Pons (tissue), 1 donor: Measurements from ENCODE around the gene ADAM21.
"Not testable (repeated sequence)": the region's sequence is repeated elsewhere in the genome, so short reads cannot be mapped to it uniquely, and the experiment has no call there.

ENCODE experiments used
- DNase-seq: peaks from one replicate; pipeline ENCODE4 v3.0.0-alpha.2; 2016; ENCODE audit warnings: low spot score

Gene ADAM21

DNA sequence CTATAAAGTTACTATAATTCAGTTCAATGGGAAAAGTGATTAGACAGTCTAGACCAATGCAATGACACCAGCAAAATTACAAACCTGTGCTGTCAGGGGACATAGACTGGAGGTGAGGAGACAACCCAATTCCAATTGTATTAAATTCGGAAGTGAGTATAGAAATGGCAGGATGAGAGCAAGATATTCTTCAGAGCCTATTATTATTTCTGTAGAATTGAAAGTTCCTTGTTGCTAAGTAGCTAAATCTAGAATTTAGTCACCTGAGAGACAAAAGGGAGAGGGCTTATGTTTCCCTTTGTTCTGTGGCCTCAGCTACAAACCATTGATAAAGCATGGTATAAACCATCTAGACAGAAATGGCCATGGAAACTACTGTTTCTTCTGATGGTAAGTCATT lies at the start of gene ADAM21:
TSS of gene ADAM21 (plus strand) at position 301 of the 400 bp plus-strand sequence. CDS start 5,326 bp downstream, outside the sequence.
- DNase-seq = no peak

DNA sequence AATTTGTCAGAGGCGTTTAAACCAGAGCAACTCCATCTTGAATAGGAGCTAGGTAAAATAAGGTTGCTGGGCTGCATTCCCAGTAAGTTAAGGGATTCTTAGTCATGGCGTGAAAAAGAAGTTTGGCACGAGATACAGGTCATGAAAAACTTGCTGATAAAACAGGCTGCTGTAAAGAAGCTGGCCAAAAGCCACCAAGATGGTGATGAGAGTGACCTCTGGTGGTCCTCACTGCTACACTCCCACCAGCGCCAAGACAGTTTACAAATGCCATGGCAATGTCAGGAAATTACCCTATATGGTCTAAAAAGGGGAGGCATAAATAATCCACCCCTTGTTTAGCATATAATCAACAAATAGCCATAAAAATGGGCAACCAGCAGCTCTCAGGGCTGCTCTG lies 48.6 kb upstream of the ADAM21 start:
- not testable (repeated sequence) for DNase-seq

DNA sequence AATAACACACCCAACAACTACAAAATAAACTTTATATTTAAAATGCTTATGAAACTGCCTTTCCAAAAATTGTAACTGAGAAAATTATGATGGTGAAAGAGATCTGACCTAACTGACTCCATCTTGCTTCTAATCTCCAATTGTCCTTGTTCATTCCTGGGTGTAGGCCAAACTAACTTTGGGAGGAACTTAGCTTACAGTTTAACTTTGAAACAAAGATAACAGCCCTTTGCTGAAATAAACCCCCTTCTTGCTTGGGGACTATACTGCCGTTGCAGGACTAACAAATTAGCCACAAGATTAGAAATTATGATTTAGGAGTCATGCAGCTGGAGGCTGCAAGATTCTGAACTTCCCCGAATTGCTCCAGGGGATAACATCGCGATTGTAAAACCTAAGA lies 45.8 kb upstream of the ADAM21 start:
- DNase-seq = not testable (repeated sequence)

DNA sequence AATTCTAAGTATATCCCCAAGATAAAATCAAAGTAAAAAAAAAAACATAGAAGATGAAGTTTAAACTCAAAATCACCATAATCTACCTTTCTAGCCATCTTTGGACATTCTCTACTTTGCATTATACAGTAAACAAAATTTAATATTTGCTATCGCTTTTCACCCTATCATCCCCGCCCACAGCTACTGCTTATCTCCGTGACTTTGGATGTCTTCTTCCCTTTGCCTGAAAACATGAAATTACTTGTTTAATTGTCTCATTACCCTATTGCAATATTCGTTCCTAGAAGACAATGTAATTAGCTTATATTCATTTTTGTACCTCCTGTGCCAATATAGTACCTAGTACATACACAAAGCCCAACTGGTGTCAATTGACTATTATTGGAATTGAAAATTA lies 44.4 kb upstream of the ADAM21 start:
- DNase-seq = no peak

DNA sequence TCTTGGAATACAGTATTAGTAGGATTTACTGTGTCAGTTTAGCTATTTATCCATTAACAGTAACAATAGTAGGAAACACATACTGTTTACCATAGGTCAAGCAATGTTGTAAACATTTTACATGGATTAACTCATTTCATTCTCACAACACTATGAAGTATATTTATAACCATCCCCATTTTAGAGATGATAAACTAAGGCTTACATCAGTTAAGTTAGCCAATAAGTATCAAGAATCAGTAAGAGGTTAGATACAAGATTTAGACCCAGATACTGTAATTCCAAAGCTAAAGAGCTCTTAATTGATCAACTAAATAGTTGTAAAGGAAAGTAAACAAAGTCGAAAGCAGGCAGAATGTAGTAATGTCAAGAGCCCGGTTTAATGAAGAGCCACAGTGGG lies 36.2 kb upstream of the ADAM21 start:
- DNase-seq = no peak

DNA sequence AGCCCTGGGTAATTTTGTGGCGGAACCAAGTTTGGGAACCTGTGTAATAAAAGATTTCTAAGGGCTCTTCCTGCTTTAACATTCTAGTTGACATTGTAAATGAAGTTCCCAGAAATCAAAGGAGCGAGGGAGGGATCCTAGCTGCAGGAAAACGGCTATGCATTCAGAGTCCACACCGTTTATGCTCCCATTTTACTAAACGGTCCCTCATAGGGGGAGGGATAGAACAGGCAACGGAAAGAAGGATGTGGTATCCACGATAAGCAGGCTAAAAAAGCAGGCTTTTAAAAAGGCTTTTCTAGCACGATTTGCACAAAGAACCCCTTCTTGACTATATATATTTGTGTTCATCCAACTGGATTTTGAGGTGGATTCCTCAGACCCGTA lies 35.6 kb upstream of the ADAM21 start:
- DNase-seq = peak; percentile 8

DNA sequence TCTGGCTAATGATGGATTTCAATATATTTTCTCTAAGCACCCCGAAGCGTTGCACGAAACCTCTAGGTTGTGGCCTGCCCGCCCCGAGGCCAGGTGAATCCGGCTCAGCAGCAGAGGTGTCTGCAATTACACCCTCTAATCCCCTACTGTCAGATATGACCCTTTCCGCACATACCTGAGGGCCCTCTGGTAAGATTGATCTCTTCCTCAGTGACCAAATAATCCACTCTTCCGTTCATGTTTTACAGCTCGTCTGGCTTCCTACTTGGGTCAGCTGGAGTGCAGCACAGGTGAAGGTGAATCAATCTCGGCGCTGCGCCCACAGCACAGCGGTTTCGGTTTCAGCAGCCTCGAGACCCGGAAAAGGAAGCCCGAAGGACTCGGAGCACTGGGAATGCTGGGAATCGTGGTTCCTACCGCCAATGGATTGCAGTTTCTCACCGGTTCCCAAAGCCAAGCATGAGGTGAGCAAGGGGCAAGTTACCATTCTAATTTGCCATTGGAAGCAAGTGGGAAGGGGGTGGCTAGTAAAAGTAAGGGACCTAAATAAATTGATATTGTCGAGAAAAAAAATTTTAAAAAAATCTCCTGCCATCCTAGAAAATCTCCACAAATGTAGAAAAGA lies 35.1 kb upstream of the ADAM21 start, which contains the start of gene SYNJ2BP:
TSS of gene SYNJ2BP (minus strand) at position 366 of the 625 bp plus-strand sequence. CDS start at position 239, 127 bp downstream.
- peak; percentile 59 for DNase-seq

DNA sequence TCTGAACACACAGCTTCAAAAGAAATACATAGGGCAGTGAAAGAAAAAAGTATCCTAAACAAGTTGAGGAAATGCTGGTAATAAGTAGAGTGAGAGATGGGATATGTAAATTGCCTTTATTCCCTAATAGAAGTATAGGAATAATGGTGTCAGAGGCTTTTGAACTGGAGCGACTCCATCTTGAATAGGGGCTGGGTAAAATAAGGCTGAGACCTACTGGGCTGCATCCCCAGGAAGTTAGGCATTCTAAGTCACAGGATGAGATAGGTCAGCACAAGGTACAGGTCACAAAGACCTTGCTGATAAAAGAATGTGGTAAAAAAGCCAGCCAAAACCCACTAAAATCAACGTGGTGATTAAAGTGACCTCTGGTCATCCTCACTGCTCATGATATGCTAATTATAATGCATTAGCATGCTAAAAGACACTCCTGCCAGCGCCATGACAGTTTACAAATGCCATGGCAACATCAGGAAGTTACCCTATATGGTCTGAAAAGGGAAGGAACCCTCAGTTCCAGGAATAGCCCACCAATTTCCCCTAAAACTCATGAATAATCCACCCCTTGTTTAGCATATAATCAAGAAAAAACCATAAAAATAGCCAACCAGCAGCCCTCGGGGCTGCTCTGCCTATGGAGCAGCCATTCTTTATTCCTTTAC lies 32.6 kb upstream of the ADAM21 start:
- DNase-seq = not testable (repeated sequence)

DNA sequence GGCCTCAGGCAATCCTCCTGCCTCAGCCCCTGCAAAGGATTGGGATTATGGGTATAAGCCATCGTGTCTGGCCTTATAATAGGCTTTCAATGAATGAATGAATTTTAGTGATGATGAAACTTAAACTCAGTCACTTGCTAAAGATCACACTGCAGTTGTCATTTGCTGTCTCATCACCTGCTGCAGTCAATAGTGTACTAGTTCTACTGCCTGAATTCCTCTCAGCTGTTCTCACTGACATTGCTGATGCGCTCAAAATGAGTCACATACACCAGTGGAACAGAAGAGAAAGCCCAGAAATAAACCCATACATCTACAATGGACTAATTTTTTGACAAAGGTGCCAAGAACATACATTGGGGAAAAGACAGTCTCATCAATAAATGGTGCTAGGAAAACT lies 29.4 kb upstream of the ADAM21 start:
- DNase-seq = no peak

DNA sequence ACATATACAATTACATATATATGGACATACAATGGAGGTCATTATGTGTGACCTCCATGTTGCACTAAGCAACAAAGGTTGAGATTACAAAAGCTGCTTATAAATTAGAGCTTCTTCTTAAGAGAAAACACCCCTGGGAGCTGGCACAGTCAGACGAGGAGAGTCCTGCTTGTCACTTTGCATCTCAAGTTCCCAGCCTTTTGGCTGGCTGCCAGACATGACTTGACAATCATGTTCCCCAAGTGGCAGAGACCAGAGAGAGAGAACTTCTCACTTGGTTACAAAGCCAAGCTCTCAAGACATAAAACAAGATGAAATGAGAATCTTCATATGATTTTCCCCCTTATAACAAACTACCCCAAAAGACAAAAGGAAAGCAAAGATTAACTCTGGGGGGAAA lies 26.6 kb upstream of the ADAM21 start:
- no peak for DNase-seq

DNA sequence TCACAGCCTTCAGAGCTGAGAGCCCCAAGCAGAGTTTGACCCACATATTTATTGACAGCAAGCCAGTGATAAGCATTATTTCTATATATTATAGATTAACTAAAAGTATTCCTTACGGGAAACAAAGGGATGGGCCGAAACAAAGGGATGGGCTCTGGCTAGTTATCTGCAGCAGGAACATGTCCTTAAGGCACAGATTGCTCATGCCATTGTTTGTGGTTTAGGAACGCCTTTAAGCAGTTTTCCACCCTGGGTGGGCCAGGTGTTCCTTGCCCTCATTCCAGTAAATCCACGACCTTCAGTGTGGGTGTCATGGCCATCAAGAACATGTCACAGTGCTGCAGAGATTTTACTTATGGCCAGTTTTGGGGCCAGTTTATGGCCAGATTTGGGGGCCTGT lies 25.4 kb upstream of the ADAM21 start:
- not testable (repeated sequence) for DNase-seq

DNA sequence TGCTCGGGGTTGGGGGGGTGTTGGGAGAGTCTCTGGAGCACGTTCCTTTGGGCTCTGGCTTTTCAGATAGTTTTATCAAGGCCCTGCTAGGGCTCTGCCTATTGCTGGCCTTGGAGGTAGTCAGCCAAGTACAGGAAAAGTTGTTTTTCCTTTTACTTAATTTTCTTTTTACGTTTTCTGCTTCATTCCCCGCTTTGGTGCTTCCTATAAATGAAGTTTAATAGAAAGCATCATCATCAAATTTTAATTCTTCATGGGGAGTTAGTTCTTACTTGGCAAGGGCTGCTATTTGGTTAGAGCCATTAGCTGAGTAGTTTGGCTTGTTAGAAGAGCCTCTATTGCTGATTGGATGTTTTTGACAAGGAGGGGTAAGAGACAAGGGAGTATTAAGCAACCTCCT lies 15.1 kb upstream of the ADAM21 start:
- no peak for DNase-seq

DNA sequence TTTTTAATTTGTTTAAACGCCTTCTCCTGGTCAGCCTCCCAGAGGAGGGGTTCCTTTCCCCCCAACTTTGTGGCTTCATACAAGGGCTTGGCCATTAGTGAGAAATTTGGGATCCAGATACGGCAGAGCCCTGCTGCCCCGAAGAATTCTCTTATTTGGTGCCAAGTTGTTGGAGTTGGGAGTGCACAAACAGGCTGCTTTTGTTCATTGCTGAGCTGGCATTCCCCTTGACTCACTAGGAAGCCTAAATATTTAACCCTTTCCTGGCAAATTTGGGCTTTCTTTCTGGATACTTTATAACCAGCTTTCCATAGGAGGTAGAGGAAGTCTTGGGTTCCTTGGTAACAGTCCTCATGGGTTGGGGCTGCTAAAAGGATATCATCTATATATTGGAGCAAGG lies 10.3 kb upstream of the ADAM21 start:
- DNase-seq = no peak

DNA sequence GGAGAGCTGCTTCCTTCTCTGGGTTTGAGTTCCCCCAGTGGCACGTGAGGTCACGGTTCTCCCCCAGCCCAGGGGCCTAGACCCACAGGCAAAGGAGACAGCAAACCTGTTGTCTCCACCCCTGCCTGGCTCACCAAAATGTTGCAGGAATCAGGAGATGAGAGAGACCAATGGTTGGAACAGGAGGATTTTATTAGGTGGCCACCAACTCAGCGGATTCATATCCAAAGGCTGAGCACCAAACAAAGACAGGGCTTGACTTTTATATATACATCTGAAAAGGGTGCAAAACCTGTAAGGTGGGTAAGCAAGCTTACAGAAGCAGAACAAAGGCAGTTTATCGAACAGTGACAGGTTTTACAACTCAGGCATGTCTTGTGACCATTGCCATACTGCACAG lies 9.2 kb upstream of the ADAM21 start:
- no peak for DNase-seq

DNA sequence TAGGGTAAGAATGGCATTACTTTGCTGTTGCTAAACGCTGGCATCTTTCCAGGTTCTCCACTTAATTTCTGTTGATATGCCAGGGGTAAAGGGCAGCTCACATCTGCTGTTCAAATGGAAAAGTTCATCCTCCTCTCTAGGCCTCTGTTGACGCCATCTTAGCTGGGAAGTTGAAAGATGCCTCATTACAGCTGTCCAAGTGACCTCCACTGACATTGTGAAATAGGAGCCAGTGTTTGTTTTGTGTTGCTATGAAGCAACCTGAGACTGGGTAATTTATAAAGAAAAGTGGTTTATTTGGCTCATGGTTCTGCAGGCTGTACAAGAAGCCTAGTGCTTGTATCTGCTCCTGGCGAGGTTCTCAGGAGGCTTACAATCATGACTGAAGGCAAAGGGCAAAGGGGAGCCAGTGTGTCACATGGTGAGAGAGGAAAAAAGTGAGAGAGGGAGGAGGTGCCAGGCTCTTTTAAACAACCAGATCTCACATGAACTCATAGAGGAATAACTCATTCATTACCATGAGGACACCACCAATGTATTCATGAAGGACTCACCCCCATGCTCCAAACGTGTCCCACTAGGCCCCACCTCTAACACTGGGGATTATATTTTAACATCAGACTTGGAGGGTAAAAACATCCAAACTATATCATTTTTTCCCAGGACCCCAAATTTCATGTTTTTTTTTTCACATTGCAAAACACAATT lies 3.2 kb upstream of the ADAM21 start:
- no peak for DNase-seq

DNA sequence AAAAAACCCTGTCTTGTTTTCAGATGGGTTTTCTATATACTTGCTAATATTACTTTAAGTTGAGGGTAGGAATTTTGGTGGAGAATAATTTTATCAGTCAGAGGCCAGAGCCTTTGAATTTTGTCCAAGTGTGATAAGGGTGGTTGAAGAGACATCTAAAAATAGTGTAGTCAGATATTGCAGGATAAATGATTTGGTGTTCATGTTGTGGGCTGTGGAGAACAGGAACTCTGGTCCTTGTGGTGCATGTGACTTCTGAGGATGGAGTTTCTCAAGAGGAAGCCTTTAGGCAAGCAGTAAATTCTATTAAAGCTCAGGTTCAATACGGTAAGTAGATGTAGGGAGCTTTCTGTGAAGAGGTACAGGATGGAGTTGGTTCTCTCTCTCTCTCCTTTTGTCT lies 2.8 kb downstream of the ADAM21 start:
- no peak for DNase-seq

DNA sequence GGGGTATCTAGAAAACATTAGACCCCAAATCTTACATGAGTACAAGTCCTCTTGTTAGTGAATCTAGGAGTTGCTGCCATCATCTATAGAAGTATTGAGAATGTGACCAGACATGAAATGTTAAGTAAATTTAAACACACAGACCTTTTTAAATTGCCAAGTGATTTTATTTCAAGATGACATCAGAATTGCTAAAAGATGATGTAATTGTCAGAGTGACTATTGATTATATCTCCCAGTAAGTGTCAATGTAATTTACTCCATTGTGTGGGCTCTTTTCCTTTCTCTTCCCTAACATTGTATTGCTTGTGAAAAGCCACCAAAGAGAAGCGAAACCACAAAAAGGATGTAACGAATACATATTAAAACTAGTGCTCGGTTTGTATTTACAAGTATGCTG lies 16.8 kb downstream of the ADAM21 start:
- no peak for DNase-seq

DNA sequence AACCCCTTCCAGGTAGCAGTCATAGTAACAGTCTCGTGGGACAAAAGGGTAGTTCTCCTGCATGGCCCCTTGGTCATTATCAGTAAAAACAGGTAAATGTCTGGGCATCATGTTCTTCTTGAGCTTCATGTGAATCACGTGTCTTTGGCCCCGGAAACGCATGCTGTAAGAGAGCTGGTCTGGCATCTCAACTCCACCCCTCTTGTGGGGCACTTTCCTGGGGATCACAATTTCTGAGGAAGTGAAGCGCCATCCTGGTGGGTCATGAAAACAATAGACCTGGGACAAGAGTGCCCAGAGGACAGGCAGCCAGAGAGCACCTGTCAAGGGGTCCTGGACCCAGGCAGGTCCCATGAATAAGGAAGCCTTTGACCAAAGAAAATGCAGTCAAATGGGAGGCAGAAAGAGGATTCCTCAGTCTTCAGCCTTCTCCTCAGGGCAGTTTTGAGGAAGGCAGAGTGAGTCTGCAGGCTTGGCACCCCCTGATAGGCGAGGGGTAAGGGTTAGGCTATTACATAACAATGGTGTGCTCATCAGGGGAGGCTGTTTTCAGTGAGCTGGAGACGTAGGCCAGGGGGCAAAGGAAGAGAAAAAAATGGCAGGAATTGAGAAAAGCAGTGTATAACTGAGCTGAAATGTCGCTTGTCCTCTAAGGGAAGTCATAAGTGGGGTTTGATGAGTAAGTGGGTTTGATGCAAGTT lies 19.0 kb downstream of the ADAM21 start:
- not testable (repeated sequence) for DNase-seq

DNA sequence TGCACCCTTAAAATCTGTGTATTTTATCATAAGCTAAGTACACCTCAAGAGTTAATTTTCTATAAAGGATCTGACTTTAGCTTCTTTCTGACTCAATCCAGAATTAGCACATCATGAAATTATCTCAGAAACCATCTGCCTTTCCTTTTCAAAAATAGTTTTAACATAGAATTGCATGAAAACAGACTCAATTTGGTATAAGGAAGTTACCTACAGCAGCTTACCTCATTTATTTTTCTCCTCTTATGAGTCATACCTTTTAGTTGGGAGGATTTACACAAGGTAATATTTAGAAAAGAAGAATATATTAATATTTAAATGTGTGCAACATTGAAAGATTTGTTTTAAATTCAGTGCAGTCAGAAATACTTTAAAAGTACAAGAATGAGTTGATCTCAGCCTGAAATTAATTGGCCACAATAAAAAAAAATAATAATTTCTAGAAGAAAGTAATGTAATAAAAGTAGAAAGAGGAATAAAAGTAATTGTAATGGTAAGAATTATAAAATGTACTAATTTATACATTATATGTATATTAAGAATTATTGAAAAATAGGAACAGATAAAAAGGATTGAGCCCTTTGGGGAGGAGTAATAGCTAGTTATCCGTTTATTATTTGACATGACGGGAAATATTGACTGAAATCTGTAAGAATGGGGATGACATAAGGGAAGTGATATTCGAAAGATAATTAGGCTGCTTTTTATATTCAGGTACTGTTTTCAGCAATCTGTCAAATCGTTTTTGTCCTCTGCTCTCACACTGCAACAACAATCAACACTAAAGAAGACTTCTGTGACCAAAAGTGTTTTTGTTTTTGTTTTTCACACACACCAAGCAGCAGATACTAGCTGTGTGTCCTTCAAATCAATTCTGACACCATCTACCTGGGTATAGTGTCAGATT lies 20.5 kb downstream of the ADAM21 start:
- no peak for DNase-seq

DNA sequence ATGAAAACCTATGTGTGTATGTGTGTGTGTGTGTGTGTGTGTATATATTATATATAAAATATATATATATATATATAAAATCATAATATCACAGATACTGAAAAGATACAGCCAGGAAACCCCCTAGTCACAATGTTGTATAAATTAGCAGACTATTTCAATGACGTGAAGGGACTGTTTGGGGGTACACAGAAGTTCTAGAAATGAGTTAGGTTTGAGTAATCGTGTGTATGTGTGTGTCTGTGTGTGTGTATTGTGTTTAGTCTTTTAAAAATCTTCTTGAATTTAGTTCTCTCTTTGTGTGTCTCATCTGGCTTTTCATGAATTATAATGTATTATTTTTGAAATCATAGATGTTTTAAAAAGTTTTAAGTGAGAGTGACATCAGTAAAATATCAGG lies 21.9 kb downstream of the ADAM21 start:
- no peak for DNase-seq

DNA sequence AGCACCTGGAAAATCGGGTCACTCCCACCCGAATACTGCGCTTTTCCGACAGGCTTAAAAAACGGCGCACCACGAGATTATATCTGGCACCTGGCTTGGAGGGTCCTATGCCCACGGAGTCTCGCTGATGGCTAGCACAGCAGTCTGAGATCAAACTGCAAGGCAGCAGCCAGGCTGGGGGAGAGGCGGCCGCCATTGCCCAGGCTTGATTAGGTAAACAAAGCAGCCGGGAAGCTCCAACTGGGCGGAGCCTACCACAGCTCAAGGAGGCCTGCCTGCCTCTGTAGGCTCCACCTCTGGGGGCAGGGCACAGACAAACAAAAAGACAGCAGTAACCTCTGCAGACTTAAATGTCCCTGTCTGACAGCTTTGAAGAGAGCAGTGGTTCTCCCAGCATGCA lies 23.5 kb downstream of the ADAM21 start:
- not testable (repeated sequence) for DNase-seq
